Measurements from ENCODE around the gene SHC4. TPM values are rescaled to one million over a fixed set of nuclear protein-coding genes. Genes with fewer than 3 reads are reported as not detected.

The SHC4 gene
- polyA plus RNA-seq, 1 of the 3 experiments (the other 2 are of a cell fraction), result 1.6 TPM

DNA sequence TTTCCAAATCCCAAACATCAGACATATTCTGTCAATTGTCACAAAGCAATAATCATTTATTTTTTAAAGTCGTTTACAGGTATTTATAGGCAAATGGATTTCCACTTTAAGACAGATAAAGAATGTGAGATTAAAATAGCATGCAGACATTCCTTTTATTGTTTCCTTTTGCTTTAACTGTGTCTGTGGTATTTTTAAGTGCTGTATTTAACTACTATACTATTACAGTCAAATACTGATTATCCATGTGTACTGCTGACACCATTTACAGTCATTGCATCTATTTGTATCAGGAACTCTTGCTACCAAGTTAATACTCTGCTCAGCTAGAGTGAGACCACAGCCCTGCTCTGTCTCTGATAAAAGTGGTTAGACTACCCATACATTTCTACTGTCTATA, 140.0 kb downstream of the SHC4 start (continued):
- TF ChIP-seq, protein P1, sequence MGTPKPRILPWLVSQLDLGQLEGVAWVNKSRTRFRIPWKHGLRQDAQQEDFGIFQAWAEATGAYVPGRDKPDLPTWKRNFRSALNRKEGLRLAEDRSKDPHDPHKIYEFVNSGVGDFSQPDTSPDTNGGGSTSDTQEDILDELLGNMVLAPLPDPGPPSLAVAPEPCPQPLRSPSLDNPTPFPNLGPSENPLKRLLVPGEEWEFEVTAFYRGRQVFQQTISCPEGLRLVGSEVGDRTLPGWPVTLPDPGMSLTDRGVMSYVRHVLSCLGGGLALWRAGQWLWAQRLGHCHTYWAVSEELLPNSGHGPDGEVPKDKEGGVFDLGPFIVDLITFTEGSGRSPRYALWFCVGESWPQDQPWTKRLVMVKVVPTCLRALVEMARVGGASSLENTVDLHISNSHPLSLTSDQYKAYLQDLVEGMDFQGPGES (IDR thresholded peaks at IDR 0.05; ENCODE audit: low read depth, low read length), result no peak

DNA sequence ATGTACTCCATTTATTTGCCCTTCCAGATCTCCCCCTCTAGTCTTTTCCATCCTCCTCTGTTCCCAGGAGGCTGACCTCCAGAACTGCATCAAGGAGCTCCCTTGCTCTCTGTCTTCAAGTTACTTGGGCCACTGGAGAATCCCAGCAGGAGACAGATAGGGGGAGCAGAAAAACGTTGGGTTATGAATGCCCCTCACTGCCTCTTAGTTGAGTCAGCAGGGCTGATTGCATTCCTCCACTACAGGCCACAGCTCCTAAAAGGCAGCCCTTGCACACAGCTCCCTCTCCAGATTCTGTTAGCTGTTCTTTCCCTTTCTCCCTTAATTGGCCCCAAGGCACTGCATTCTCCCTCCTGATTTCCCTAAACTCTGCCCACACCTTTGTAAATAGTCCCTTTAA, 140.5 kb downstream of the SHC4 start:
- H3K9me3 ChIP-seq, result peaks cover 8% of the 10 kb centered on the region
- H3K27ac ChIP-seq (ENCODE audit: low read depth in 2 of 2, low read length in 1 of 2), result no peak overlapping the region; a peak in 1 of 4 replicates
- H3K36me3 ChIP-seq (replicated peaks in 1 of 2; ENCODE audit: control insufficient read depth in 1 of 2, insufficient read depth in 2 of 2, low read length in 1 of 2), result no peaks in the 10 kb centered on the region
- no peak overlapping the region for H3K9ac ChIP-seq
- H2AFZ ChIP-seq (ENCODE audit: low read depth), result no peak overlapping the region; the same call in none of the 2 replicates
- H3K9me2 ChIP-seq, result no peaks in the 10 kb centered on the region
- H3F3A ChIP-seq (replicated peaks; ENCODE audit: insufficient read depth), result peaks cover 7% of the 10 kb centered on the region
- DNase-seq, result no peak
- no peaks in the 10 kb centered on the region for H3K79me2 ChIP-seq (ENCODE audit: insufficient read depth)
- POLR2A ChIA-PET, result no interaction called here
- H3K4me2 ChIP-seq, result no peak overlapping the region
- 0% methylated on average over 1 of the region's 1 CpG for WGBS (ENCODE audit: low lambda C conversion rate)
- CTCF ChIA-PET, result no interaction called here
- no peak overlapping the region for H3K4me3 ChIP-seq (ENCODE audit: low read depth in 2 of 2, low read length in 1 of 2)
- no peaks in the 10 kb centered on the region for H4K20me1 ChIP-seq (ENCODE audit: insufficient read depth)
- no peak for TF ChIP-seq SIN3A (IDR thresholded peaks at IDR 0.05; ENCODE audit: borderline replicate concordance, low read depth, low read length)
- 0 out of 2 replicates have a peak, but pooled peaks have one; percentile 6 for TF ChIP-seq JUND (IDR thresholded peaks at IDR 0.05)
- TF ChIP-seq FOSL2 (IDR thresholded peaks at IDR 0.05; ENCODE audit: borderline replicate concordance, low read depth), result 0 out of 2 replicates have a peak, but pooled peaks have one; percentile 14
- H3K27me3 ChIP-seq (ENCODE audit: insufficient read depth), result no peaks in the 10 kb centered on the region
- H3K4me1 ChIP-seq (ENCODE audit: control insufficient read depth in 1 of 2, insufficient read depth in 2 of 2, low read depth in 1 of 2, low read length in 1 of 2), result no peaks in the 10 kb centered on the region; a peak in 1 of 4 replicates

GRCh38 chr15:48814286-48814685, 149.4 kb downstream of the SHC4 start:
- no peak for DNase-seq
- WGBS (ENCODE audit: low lambda C conversion rate), result 43% methylated on average over 2 of the region's 2 CpGs
- POLR2A ChIA-PET, result no interaction called here

DNA sequence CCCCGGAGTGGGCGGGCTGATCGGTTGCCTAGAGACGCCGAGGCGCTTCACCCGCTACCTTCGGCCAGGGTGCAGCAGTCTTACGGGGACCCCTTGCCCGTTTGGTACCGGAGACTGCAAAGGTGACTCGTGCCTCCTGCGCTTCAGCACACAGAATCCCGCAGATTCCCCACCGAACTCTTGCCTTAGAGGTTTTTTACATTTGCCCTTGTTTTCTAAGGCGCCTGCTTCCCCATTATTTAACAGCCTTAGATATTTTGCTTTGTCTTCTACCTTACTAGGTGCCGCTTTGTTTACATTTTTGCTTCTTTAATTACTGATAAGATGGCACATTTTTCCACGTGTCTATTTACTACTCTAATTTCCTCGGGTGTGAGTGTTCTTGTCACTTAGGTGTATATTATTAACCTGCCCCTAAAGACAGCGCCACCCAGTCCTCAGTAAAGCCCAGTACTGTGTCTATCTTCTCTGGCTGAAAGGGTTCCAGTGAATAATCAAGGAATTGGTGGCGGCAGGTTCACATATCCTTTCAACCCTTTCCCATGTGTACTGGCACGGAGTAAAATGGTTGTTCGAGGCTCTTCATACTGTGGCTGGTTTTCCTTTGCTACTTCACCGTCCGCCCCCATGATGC, 152.3 kb downstream of the SHC4 start:
- WGBS (ENCODE audit: low lambda C conversion rate), result 21% methylated on average over 16 of the region's 25 CpGs
- H3K27me3 ChIP-seq (ENCODE audit: insufficient read depth), result no peaks in the 10 kb centered on the region
- H3K4me2 ChIP-seq, result peak overlapping the region; percentile 73
- ChIA-PET CTCF (interaction anchor here (0.6 to 2.6 kb wide), 8 partner anchors 10 to 1505 kb away, joined by 3 to 10 read pairs (median 4); no protein-coding TSS in a partner anchor), POLR2A (interaction anchor here (0.6 to 1.3 kb wide), 4 partner anchors 14 to 1334 kb away, joined by 3 to 8 read pairs (median 3); partner anchors contain the start of genes EID1 and FBN1)
- peak overlapping the region; percentile 47; the same call in 1 of the 2 replicates for H3K9ac ChIP-seq
- peak overlapping the region; percentile 98 for H2AFZ ChIP-seq (ENCODE audit: low read depth)
- no peaks in the 10 kb centered on the region for H4K20me1 ChIP-seq (ENCODE audit: insufficient read depth)
- H3K9me3 ChIP-seq, result no peaks in the 10 kb centered on the region
- no peak overlapping the region for H3K27ac ChIP-seq (ENCODE audit: low read depth in 2 of 2, low read length in 1 of 2)
- H3K4me1 ChIP-seq (ENCODE audit: control insufficient read depth in 1 of 2, insufficient read depth in 2 of 2, low read depth in 1 of 2, low read length in 1 of 2), result peaks cover 2 to 8% of the 10 kb centered on the region in 2 experiments; a peak in 3 of 4 replicates
- H3K36me3 ChIP-seq (replicated peaks in 1 of 2; ENCODE audit: control insufficient read depth in 1 of 2, insufficient read depth in 2 of 2, low read length in 1 of 2), result no peaks in the 10 kb centered on the region
- peaks cover 42% of the 10 kb centered on the region for H3K79me2 ChIP-seq (ENCODE audit: insufficient read depth)
- DNase-seq, result no peak
- H3K9me2 ChIP-seq, result no peaks in the 10 kb centered on the region
- H3F3A ChIP-seq (replicated peaks; ENCODE audit: insufficient read depth), result peaks cover 6% of the 10 kb centered on the region
- peak overlapping the region; percentile 93 to 99 for H3K4me3 ChIP-seq (ENCODE audit: low read depth in 2 of 2, low read length in 1 of 2)
- TF ChIP-seq REST (IDR thresholded peaks at IDR 0.05; ENCODE audit: low read depth, low read length) (no peak), ZBTB33 (IDR thresholded peaks at IDR 0.05; ENCODE audit: borderline replicate concordance, low read depth) (no peak), RCOR1 (IDR thresholded peaks at IDR 0.05; ENCODE audit: low read length) (no peak), JUND (IDR thresholded peaks at IDR 0.05) (no peak), FOXJ3 (CRISPR knock-in tag; IDR thresholded peaks at IDR 0.05) (no peak), MXI1 (IDR thresholded peaks at IDR 0.05; ENCODE audit: low read depth, low read length) (0 out of 2 replicates have a peak, but pooled peaks have one; percentile 42)

More at GRCh38 chr15:48814286-48814685, 149.4 kb downstream of the SHC4 start:
- H3K4me3 ChIP-seq (ENCODE audit: low read depth in 2 of 2, low read length in 1 of 2), result no peak overlapping the region
- H4K20me1 ChIP-seq (ENCODE audit: insufficient read depth), result no peaks in the 10 kb centered on the region
- H3K27ac ChIP-seq (ENCODE audit: low read depth in 2 of 2, low read length in 1 of 2), result no peak overlapping the region
- no peaks in the 10 kb centered on the region for H3F3A ChIP-seq (replicated peaks; ENCODE audit: insufficient read depth)
- peaks cover 15% of the 10 kb centered on the region for H3K79me2 ChIP-seq (ENCODE audit: insufficient read depth)
- H3K4me2 ChIP-seq, result no peak overlapping the region
- no peaks in the 10 kb centered on the region for H3K36me3 ChIP-seq (replicated peaks in 1 of 2; ENCODE audit: control insufficient read depth in 1 of 2, insufficient read depth in 2 of 2, low read length in 1 of 2)
- no peak for TF ChIP-seq EP300 (IDR thresholded peaks at IDR 0.05; ENCODE audit: borderline replicate concordance in 1 of 2, low read depth in 1 of 2, low read length in 1 of 2)
- TF ChIP-seq MEF2A (IDR thresholded peaks at IDR 0.05; ENCODE audit: borderline replicate concordance, low read depth), result no peak
- no peak for TF ChIP-seq CHD2 (IDR thresholded peaks at IDR 0.05; ENCODE audit: low read length, partially characterized antibody)
- TF ChIP-seq YY1 (IDR thresholded peaks at IDR 0.05; ENCODE audit: low read depth), result no peak
- no peak overlapping the region for H3K9ac ChIP-seq
- CTCF ChIA-PET, result interaction anchor here (1.7 kb wide), 1 partner anchor 19 kb away, joined by 4 read pairs; no protein-coding TSS in a partner anchor
- H3K9me3 ChIP-seq, result no peaks in the 10 kb centered on the region
- peaks cover 0 to 8% of the 10 kb centered on the region in 2 experiments; a peak in 2 of 4 replicates for H3K4me1 ChIP-seq (ENCODE audit: control insufficient read depth in 1 of 2, insufficient read depth in 2 of 2, low read depth in 1 of 2, low read length in 1 of 2)
- H2AFZ ChIP-seq (ENCODE audit: low read depth), result no peak overlapping the region
- H3K27me3 ChIP-seq (ENCODE audit: insufficient read depth), result no peaks in the 10 kb centered on the region
- no peaks in the 10 kb centered on the region for H3K9me2 ChIP-seq
